HepG2 (cell line): ENCODE results near the gene LGI1. TPM values are rescaled to one million over a fixed set of nuclear protein-coding genes. Genes with fewer than 3 reads are reported as not detected.

Source experiments
- ATAC-seq: fragments of 200-7000 bp; cut with Tn5 transposase; 3 replicates; pipeline ENCODE4 v1.9.1; 2020; ENCODE audit warnings: mild to moderate bottlenecking, moderate library complexity
- BruUV-seq: library from RNA; stranded (reverse); fragments of 400-500 nt; replicated peaks from 2 replicates; lab custom pipeline; 2021; lab: Mats Ljungman, UMichigan
- CTCF ChIA-PET: fragments of 300-600 bp; formaldehyde crosslinking; extraction: SDS; loops from one replicate; lab custom pipeline; 2021; ENCODE audit warnings: low total read pairs, inconsistent platforms, low intra/inter-chr PET ratio; lab: Yijun Ruan, JAX
- POLR2A ChIA-PET: fragments of 350-600 bp; sonication (Branson Sonifier 250); formaldehyde crosslinking; loops from one replicate; lab custom pipeline; 2020; ENCODE audit warnings: antibody characterized with exemption, inconsistent platforms; lab: Yijun Ruan, JAX
- DNase-seq: peaks from one replicate; pipeline ENCODE4 v3.0.0-alpha.2; 2015; ENCODE audit warnings: low spot score
- FAIRE-seq: peaks from 3 replicates; lab custom pipeline; 2011; peaks lifted over from hg19 to GRCh38; lab: Jason Lieb, UNC
- H2AFZ ChIP-seq: one replicate; pipeline ENCODE4 v1.6.1; 2011; ENCODE audit warnings: low read length, inconsistent platforms
- H3K27ac ChIP-seq: fragments of 300-600 bp; 3 replicates; pipeline ENCODE4 v1.8.0; 2011; ENCODE audit warnings: mixed run types, mild to moderate bottlenecking, mixed read lengths, low read length, inconsistent platforms; ENCODE audit not compliant: insufficient read depth; ENCODE audit errors: extremely low read length
- H3K27me3 ChIP-seq, 2 experiments: fragments of 200-600 bp in 1 of 2; 2 replicates in 1 of 2; 3 replicates in 1 of 2; pipeline versions ENCODE4 v1.6.0 to v1.8.0; 2011; ENCODE audit warnings: low read length in 2 of 2, mild to moderate bottlenecking in 2 of 2, moderate library complexity in 2 of 2, inconsistent platforms in 1 of 2; ENCODE audit not compliant: insufficient read depth in 2 of 2, control insufficient read depth in 1 of 2
- H3K36me3 ChIP-seq, 2 experiments: fragments of 200-600 bp in 1 of 2; replicated peaks in 1 of 2; 2 replicates in 1 of 2; 3 replicates in 1 of 2; pipeline versions ENCODE4 v1.5.1 to v1.8.0; 2011; ENCODE audit warnings: low read length in 2 of 2, inconsistent platforms in 1 of 2; ENCODE audit not compliant: insufficient read depth in 2 of 2, control insufficient read depth in 1 of 2
- H3K4me1 ChIP-seq: 2 replicates; pipeline ENCODE4 v1.5.1; 2012; ENCODE audit warnings: low read length, inconsistent platforms; ENCODE audit not compliant: insufficient read depth
- H3K4me2 ChIP-seq: 2 replicates; pipeline ENCODE4 v1.6.0; 2011; ENCODE audit warnings: low read depth, low read length, inconsistent platforms
- H3K4me3 ChIP-seq, 3 experiments: fragments of 200-600 bp in 1 of 3; sonication (generic), shearing (Covaris generic) in 1 of 3; replicated peaks in 1 of 3; 2 replicates each; pipeline ENCODE4 v1.5.1; 2011 to 2016; ENCODE audit warnings: low read length in 3 of 3, inconsistent platforms in 2 of 3, low read depth in 2 of 3, mild to moderate bottlenecking in 2 of 3, control low read depth in 1 of 3, mixed read lengths in 1 of 3; ENCODE audit not compliant: insufficient read depth in 1 of 3
- H3K79me2 ChIP-seq: one replicate; pipeline ENCODE4 v1.6.1; 2011; ENCODE audit warnings: low read length, inconsistent platforms; ENCODE audit not compliant: insufficient read depth
- H3K9ac ChIP-seq: 2 replicates; pipeline ENCODE4 v1.6.0; 2011; ENCODE audit warnings: mild to moderate bottlenecking, low read depth, low read length, inconsistent platforms; ENCODE audit not compliant: insufficient read depth
- H3K9me3 ChIP-seq: 2 replicates; pipeline ENCODE4 v1.5.1; 2012; ENCODE audit warnings: mild to moderate bottlenecking, low read length
- H4K20me1 ChIP-seq: 2 replicates; pipeline ENCODE4 v1.6.0; 2011; ENCODE audit warnings: inconsistent platforms, mild to moderate bottlenecking, low read length, moderate library complexity; ENCODE audit not compliant: insufficient read depth
- CTCF ChIP-seq: sonication (generic); formaldehyde crosslinking; IDR thresholded peaks from 2 replicates; pipeline ENCODE4 v1.5.0; 2020; ENCODE audit warnings: mild to moderate bottlenecking, missing genetic modification reagents, moderate library complexity
- MBNL3 ChIP-seq: fragments of 250-450 bp; sonication (Bioruptor Pico); conservative IDR thresholded peaks from 2 replicates; pipeline ENCODE4 v1.8.0; 2022; ENCODE audit warnings: mild to moderate bottlenecking, inconsistent platforms
- MIER3 ChIP-seq: IDR thresholded peaks from 2 replicates; pipeline ENCODE4 v1.6.1; 2016; ENCODE audit warnings: missing compliant biosample characterization, borderline replicate concordance
- STAG1 ChIP-seq: sonication (generic); formaldehyde crosslinking; IDR thresholded peaks from 2 replicates; pipeline ENCODE4 v1.4.0; 2020; ENCODE audit warnings: missing genetic modification reagents
- ZEB1 ChIP-seq: IDR thresholded peaks from 2 replicates; pipeline ENCODE4 v1.6.1; 2012; ENCODE audit warnings: mild to moderate bottlenecking, low read depth, inconsistent platforms; ENCODE audit not compliant: insufficient replicate concordance
- ZNF629 ChIP-seq: sonication (generic); formaldehyde crosslinking; conservative IDR thresholded peaks from 2 replicates; pipeline ENCODE4 v1.5.0; 2020; ENCODE audit warnings: missing genetic modification reagents
- WGBS: methylation state at CpG from one replicate; pipeline ENCODE4 v1.1.6; 2017; ENCODE audit warnings: low lambda C conversion rate; 5-methylcytosine and 5-hydroxymethylcytosine counted together
- in situ Hi-C: cut with HindIII; loops from 2 replicates; pipeline ENCODE4 v1.10.0; 2017; ENCODE audit warnings: low pct_unique_long_range_greater_than_20kb; ENCODE audit not compliant: extremely low pct_ligation_motif_present
- intact Hi-C: fragments of 100-400 bp; cut with micrococcal nuclease; formaldehyde crosslinking; loops from one replicate; pipeline ENCODE4 v1.10.0; 2022; ENCODE audit not compliant: unreplicated experiment
- polyA plus RNA-seq, 8 experiments: library from polyadenylated mRNA; depleted of rRNA in 3 of 8; stranded (reverse) in 7 of 8; unstranded in 1 of 8; fragments of >200 nt; fragmentation: Illumina TruSeq in 4 of 8; extraction: Trizol in 4 of 8; gene quantifications; 2 replicates each; pipeline versions ENCODE4 v1.2.1 to v1.2.3, GENCODE V29; 2011 to 2016; ENCODE audit warnings: low read depth in 4 of 8, missing spikeins in 1 of 8, mixed read lengths in 1 of 8; ENCODE audit not compliant: insufficient read depth in 1 of 8
- total RNA-seq, 5 experiments: library from RNA; depleted of rRNA; stranded (reverse); fragments of >200 nt; fragmentation: Illumina TruSeq; extraction: Trizol; gene quantifications; 2 replicates each; pipeline ENCODE4 v1.2.3, GENCODE V29; 2016; ENCODE audit warnings: low read depth in 1 of 5

LGI1 gene
- total and polyA plus RNA-seq, 2 of the 13 experiments (the other 11 are each of a cell fraction or from before 2014, with no cell fraction given), result not detected

- Histone ChIP-seq H3K4me2 (no peak overlapping the region), H3K4me3 (no peak overlapping the region), H3K36me3 (no peaks in the 10 kb centered on the region), H3K27ac (no peak overlapping the region), H3K9me3 (no peaks in the 10 kb centered on the region), H3K4me1 (no peaks in the 10 kb centered on the region), H3K27me3 (peaks cover 0 to 4% of the 10 kb centered on the region in 2 experiments; a peak in 1 of 5 replicates), H2AFZ (no peak overlapping the region), H3K79me2 (no peaks in the 10 kb centered on the region), H3K9ac (no peak overlapping the region), H4K20me1 (no peaks in the 10 kb centered on the region)
- intact Hi-C loops (loop anchor here (1.0 kb wide), 1 partner anchor 69 kb away; no protein-coding TSS in a partner anchor), in situ Hi-C loops (no loop called here)
- DNase-seq, result peak; percentile 38
- TF ChIP-seq MIER3 (CRISPR knock-in tag), result no peak
- TF ChIP-seq STAG1 (CRISPR knock-in tag), result peak; percentile 65
- peak; percentile 63 for TF ChIP-seq ZEB1
- TF ChIP-seq CTCF, result peak; percentile 62
- ChIA-PET CTCF (no interaction called here), POLR2A (no interaction called here)
- ATAC-seq, result peak; percentile 97
- 42% methylated on average over 4 of the region's 4 CpGs for WGBS
- BruUV-seq, result no TSS peak
- FAIRE-seq, result peak; percentile 23
Observed at GRCh38 chr10:93746844-93747284, 10.9 kb upstream of the LGI1 start.

- Histone ChIP-seq H3K36me3 (no peaks in the 10 kb centered on the region), H3K9ac (no peak overlapping the region), H3K4me3 (no peak overlapping the region), H3K4me2 (no peak overlapping the region), H3K9me3 (no peaks in the 10 kb centered on the region), H3K27me3 (0 out of 5 replicates have a peak, but pooled peaks cover 0 to 2% of the 10 kb centered on the region in 2 experiments), H3K27ac (no peak overlapping the region), H4K20me1 (no peaks in the 10 kb centered on the region), H3K4me1 (no peaks in the 10 kb centered on the region), H3K79me2 (no peaks in the 10 kb centered on the region), H2AFZ (no peak overlapping the region)
- no peak for FAIRE-seq
- in situ Hi-C loops (no loop called here), intact Hi-C loops (no loop called here)
- TF ChIP-seq ZNF629 (CRISPR knock-in tag) (0 out of 2 replicates have a peak, but pooled peaks have one; percentile 45), MBNL3 (CRISPR knock-in tag) (no peak)
- 53% methylated on average over 3 of the region's 5 CpGs for WGBS
- ChIA-PET CTCF (no interaction called here), POLR2A (no interaction called here)
- BruUV-seq, result no TSS peak
- no peak for ATAC-seq
- no peak for DNase-seq
Observed at GRCh38 chr10:93749218-93749799, 8.4 kb upstream of the LGI1 start.
